ENCODE results near the gene TAF12.
"Not testable (repeated sequence)": the region's sequence is repeated elsewhere in the genome, so short reads cannot be mapped to it uniquely, and the experiment has no call there.

The TAF12 gene

DNA sequence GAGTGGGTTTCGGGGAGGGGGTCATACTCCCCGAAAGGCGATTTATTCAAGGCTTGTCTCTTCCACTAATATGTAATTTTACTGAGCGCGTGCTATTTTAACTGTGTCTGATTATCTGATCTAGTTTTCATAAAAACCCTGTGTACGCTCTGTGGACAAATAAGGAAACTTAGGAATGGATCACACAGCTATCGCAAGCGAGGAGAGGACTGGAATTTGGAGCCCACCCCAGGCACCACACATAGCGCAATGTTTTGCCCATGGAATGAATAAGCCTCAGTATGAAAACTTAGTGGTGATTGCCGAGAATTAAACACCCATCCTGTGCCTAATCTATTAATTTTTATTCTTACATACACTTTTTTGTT lies 60.6 kb downstream of the TAF12 start:
- DNase-seq = no peak

DNA sequence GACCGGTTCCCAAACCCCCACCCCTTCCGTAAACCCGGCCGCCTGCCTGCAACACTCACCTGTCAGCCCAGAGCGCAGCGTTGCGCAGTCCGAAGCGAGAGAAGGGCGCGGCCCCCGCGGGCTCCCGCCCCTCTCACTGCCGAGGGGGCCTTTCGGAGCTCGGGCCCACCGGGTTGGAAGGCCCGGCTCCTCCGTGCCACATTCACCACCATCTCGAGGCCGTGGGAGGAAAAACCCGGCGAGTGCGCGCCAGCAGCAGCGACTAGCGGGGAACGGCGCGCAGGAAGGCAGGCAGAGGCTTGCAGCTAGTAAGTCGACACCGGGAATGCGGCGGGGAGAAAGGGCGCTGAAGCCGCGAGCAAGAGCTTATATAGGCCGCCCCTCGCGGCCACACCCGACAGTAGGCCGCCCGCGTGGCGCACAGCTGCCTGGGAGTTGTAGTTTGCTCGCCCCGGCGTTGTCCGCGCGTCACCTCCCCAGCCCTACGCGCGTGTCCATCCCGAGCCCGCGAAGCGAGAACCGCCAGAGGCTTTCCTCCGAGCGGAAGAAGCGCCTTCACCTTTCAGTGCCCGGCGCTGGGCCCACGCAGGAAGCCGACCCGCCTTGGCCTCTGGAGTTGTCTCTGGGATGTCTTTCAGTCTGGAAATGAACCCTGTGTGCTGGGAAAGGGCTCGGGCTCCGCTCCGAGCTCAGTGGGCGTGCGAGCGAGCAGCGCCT lies 61.2 kb downstream of the TAF12 start:
- DNase-seq = peak; percentile 34 to 97 (median 89)

DNA sequence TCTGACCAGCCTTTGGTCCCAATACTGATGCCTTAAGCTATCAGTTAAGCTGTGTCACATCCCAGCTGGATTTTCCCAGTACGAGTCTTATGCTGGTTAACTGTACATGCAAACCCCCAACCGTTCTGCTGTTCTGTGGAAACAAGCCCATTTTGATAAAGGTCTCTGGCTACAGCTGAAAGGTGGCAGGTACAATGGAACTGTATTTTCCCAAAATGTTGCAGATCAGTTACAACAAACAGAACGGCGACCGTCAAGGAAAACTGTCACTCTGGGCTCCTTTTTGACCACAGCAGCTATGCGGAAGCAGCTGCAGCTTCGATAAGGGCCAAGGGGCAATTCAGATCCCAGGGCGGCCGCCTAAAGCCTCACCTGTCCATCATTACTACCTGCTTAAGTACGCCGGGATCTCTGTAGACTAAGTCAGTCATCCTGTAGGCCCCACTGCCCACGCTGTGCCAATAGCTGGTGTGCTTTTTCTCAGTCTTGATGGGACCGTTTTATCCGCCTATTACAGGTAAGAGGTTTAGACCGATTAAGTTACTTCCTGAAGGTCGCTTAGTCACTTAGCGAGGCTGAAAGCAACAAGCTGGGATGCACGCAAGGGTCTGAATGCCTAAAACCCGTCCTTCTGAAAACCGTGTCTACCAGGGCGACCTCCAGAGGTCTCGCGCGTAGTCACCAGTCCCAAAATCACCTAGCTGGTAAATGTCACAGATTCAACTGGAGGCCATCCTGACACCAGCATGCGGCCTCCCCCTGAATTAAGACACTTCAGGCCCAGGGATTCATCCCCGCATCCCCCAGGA lies 61.9 kb downstream of the TAF12 start:
- peak in 15 of 56 donors; percentile 17 to 66 (median 47) for DNase-seq

DNA sequence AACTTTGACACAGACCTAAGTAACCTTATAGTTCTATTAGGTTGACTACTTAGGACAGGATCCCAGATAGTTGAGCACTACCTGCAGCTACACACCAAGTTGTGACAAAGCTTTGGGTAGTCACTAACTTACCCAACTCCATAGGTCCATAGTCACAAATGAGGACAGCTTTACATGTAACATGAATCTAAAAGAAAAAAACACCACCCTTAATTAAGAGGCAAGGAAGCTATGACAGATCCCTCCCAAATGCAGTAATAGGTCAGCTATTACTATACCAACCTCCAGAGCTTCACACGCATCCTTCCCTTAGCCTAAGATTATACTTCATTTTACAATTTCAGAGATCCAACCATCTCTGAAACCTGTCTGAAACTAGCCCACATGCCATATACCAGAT lies 63.5 kb downstream of the TAF12 start:
- no peak for DNase-seq

GRCh38 chr1:28578696-28579218 lies 64.1 kb downstream of the TAF12 start:
- no peak for DNase-seq

DNA sequence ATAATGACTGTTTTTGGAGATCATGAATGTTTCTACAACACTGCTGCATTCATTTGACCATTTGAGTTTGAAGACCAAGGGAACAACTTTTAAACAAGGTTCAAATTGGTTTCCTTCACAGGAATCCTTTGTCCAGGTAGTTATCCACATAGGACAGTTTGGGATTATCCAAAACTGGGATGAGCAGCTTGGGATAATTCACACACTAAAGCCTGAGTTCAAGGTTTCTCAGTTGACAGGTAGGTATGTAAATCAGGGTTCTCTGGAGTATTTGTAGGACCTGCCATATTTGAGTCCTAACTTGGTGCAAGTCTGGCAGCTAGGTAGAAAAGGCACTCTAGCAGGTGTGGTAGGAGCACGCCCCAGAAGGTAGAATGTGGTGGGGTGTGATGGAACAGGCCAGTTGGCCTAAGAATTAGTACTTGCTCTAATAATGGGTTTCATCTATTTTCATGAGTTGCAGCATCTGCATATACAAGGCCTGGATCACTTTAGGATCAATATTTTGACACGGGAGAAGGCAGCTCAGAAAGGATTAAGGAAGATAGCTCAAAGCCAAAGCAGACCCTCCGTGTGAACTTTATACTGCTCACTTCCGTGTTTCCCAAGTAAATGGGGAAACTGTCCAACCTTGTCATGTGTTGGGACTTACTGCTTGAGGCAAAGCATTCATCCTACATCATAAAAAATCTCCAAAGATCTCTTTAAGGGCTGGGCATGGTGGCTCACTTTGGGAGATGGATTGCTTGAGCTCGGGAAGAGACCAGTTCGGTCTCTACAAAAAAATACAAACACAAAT lies 64.9 kb downstream of the TAF12 start:
- no peak for DNase-seq

GRCh38 chr1:28577052-28577678 lies 65.7 kb downstream of the TAF12 start:
- no peak for DNase-seq

DNA sequence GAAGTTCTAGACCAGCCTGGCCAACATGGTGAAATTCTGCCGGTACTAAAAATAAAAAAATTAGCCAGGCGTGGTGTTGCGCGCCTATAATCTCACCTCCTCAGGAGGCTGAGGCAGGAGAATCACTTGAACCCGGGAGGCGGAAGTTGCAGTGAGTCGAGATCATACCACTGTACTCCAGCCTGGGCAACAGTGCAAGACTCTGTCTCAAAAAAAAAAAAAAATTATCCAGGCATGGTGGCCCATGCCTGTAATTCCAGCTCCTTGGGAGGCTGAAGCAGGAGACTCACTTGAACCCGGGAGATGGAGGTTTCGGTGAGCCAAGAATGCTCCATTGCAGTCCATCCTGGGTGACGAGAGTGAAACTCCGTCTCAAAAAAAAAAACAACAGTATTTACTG lies 69.3 kb downstream of the TAF12 start:
- no peak for DNase-seq

- not testable (repeated sequence) for DNase-seq
These were observed 70.0 kb downstream of the TAF12 start for GRCh38 chr1:28572891-28573290.

DNA sequence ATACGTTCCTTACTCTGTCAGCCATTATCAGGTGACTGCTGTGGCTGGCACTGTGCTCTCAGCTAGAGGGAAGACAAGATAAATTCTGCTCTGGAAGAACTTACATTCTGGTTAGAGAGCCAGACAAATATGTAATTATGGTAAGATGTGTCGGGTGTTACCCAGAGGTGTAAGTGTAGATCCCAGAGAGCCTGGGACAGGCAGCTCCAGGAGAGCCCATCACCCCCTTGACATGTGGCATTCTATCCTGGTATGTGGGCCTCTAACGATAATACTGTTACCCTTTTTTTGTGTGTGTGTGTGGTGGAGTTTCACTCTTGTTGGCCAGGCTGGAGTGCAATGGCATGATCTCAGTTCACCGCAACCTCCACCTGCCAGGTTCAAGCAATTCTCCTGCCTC lies 71.0 kb downstream of the TAF12 start:
- no peak for DNase-seq

GRCh38 chr1:28566931-28567330 lies 75.9 kb downstream of the TAF12 start:
- no peak for DNase-seq

DNA sequence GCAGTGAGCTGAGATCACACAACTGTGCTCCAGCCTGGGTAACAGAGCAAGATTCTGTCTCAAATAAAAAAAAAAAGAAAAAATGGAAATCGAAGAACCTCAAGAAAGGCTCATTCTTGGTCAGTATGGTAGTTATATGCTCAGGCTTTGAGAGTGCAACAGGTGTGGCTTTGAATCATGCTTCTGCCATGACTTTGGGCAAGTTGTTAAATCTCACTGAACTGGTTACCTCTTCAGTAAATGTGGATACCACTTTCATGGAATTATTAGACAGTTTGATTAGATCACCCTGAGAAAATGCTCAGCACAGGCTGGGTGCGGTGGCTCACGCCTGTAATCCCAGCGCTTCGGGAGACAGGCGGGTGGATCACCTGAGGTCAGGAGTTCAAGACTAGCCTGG lies 77.1 kb downstream of the TAF12 start:
- no peak for DNase-seq

- no peak for DNase-seq
These were observed 77.8 kb downstream of the TAF12 start for GRCh38 chr1:28565040-28565439.

GRCh38 chr1:28564310-28564709 lies 78.6 kb downstream of the TAF12 start:
- no peak for DNase-seq

DNA sequence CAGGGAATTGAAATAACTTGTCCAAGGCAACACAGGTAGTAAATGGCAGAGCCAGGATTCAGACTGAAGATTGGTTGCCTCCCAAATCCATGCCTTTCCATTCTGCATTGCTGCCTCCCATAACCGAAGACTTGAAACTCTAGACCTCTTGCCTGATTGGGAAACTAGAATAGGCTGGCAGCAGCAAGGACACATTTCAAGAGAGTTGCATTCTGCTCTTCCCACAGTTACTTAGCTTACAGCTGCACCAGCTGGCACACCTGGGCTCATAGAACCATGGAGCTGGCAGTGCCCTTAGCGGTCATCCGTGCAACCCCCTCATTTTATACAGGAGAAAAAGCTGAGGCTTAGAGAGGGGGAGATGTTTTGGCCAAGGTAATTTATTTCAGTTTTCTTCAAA lies 82.0 kb downstream of the TAF12 start:
- no peak for DNase-seq
